Measurements from ENCODE around the gene NKAIN4.

DNA sequence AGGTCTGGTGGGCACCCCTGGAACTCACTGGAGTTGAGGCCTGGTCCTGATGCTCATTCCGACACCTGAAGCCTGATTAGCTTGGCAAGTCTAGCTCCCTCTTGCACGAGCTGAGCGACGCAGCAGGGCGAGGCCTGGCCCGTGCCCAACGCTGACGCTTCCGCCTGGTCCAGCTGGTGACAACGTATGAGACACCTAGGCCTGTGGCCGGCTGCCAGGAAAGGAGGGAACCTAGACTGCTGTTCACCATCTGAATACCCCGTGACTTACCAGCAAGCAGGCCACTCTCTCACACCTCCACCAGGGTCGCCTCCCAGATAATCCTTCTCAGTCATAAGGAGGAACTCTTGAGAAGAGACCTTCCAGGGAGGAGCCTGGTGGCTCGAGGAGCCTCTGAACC is 62.9 kb downstream of the NKAIN4 start:
- TF ChIP-seq, protein P1, sequence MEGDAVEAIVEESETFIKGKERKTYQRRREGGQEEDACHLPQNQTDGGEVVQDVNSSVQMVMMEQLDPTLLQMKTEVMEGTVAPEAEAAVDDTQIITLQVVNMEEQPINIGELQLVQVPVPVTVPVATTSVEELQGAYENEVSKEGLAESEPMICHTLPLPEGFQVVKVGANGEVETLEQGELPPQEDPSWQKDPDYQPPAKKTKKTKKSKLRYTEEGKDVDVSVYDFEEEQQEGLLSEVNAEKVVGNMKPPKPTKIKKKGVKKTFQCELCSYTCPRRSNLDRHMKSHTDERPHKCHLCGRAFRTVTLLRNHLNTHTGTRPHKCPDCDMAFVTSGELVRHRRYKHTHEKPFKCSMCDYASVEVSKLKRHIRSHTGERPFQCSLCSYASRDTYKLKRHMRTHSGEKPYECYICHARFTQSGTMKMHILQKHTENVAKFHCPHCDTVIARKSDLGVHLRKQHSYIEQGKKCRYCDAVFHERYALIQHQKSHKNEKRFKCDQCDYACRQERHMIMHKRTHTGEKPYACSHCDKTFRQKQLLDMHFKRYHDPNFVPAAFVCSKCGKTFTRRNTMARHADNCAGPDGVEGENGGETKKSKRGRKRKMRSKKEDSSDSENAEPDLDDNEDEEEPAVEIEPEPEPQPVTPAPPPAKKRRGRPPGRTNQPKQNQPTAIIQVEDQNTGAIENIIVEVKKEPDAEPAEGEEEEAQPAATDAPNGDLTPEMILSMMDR (IDR thresholded peaks at IDR 0.05), result 0 out of 2 replicates have a peak, but pooled peaks have one; percentile 5
- TF ChIP-seq ZFX (IDR thresholded peaks at IDR 0.05; ENCODE audit: borderline replicate concordance), result no peak

Measured in 22Rv1 (cell line).